Gastroesophageal sphincter (tissue), 4 donors: ENCODE results near the gene MED16. TPM values are rescaled to one million over a fixed set of nuclear protein-coding genes. Genes with fewer than 3 reads are reported as not detected.

Experiments
- ATAC-seq: fragments of 150-250 bp; one replicate; pipeline ENCODE4 v1.9.1; 2016; ENCODE audit warnings: mild to moderate bottlenecking, moderate library complexity
- H3K27ac ChIP-seq, 4 donors: fragments of 200-600 bp; sonication (generic) in 3 of 4; 1 replicate in 3 of 4; 2 replicates in 1 of 4; pipeline ENCODE4 v1.5.1; 2016 to 2019
- H3K27me3 ChIP-seq: fragments of 200-600 bp; sonication (generic); one replicate; pipeline ENCODE4 v1.5.1; 2019
- H3K36me3 ChIP-seq, 2 donors: fragments of 200-600 bp; sonication (generic); one replicate each; pipeline ENCODE4 v1.5.1; 2019; ENCODE audit warnings: control low read depth in 1 of 2
- H3K4me1 ChIP-seq, 3 donors: fragments of 200-600 bp; sonication (generic); 1 replicate in 2 of 3; 2 replicates in 1 of 3; pipeline ENCODE4 v1.5.1; 2016 to 2019; ENCODE audit warnings: control low read depth in 2 of 3
- H3K4me3 ChIP-seq, 2 donors: fragments of 200-600 bp; sonication (generic); one replicate each; pipeline ENCODE4 v1.5.1; 2019; ENCODE audit warnings: mild to moderate bottlenecking in 1 of 2, moderate library complexity in 1 of 2
- H3K9me3 ChIP-seq, 3 donors: fragments of 200-600 bp; sonication (generic); one replicate each; pipeline ENCODE4 v1.5.1; 2017 to 2019; ENCODE audit warnings: control low read depth in 2 of 3
- CTCF ChIP-seq, 4 experiments: fragments of 200-600 bp in 2 of 4; fragments of 450-650 bp in 2 of 4; sonication (generic) in 1 of 4; IDR thresholded peaks; one replicate each; pipeline ENCODE4 v1.5.1; 2017 to 2019; ENCODE audit warnings: antibody characterized with exemption in 4 of 4, mild to moderate bottlenecking in 2 of 4, moderate library complexity in 2 of 4
- EP300 ChIP-seq: sonication (generic); formaldehyde crosslinking; IDR thresholded peaks from one replicate; pipeline ENCODE4 v1.6.1; 2017; ENCODE audit warnings: antibody characterized with exemption, mild to moderate bottlenecking
- POLR2A ChIP-seq, 2 donors: fragments of 450-650 bp; IDR thresholded peaks; one replicate each; pipeline ENCODE4 v1.6.1; 2017; ENCODE audit warnings: antibody characterized with exemption in 2 of 2, mild to moderate bottlenecking in 2 of 2, moderate library complexity in 1 of 2
- POLR2AphosphoS5 ChIP-seq: sonication (generic); formaldehyde crosslinking; IDR thresholded peaks from one replicate; pipeline ENCODE4 v1.6.1; 2017; ENCODE audit warnings: antibody characterized with exemption
- WGBS, 2 donors: methylation state at CpG; one replicate each; pipeline ENCODE4 v1.1.5; 2018; ENCODE audit warnings: low coverage in 1 of 2; 5-methylcytosine and 5-hydroxymethylcytosine counted together
- total RNA-seq, 4 donors: library from RNA; depleted of rRNA; stranded (reverse); fragments of >200 nt; gene quantifications; one replicate each; pipeline ENCODE4 v1.1.0, GENCODE V29; 2016

MED16 gene
- total RNA-seq, 4 donors from 2014 or later = 20.2 to 40.3 (median 28.1) TPM

DNA sequence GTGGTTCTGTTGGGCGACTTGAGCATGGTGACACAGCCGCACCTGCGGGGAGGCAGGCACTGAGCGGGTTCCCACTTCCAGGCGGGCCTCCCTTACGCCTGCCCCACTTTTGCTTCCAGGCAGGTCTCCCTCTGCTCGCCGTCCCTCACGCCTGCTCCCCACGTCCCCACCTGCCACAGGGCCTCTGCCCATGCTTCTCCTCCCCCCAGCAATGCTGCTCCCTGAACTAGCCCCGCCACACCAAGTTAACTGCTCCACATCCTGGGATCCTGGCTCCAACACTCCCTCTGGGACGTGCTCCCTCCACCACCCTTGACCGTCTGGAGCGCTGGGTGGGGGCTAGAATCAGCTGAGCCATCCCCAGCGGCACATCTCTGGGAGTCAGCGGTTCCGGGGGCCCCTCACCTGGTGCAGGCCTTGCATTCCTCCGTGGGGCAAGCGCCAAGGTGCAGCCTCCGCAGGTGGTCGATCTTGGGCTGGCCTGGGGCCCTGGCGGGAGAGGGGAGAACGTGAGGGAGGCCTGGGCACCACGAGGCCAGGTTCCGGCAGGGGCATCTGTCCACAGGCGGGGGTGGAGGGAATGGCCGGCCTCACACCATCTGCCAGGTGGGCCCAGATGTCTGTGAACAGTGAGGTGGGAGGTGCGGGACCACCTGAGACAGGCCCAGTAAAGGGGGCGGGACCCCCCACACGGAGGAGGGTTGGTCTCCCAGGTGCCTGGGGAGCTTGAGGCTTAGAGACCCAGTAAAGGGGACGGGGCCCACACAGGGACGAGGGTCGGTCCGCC is 24.3 kb downstream of the MED16 start:
- Histone ChIP-seq H3K9me3 (no peaks in the 10 kb centered on the region), H3K27ac (peak overlapping the region; percentile 47 to 84 (median 79)), H3K27me3 (no peaks in the 10 kb centered on the region), H3K36me3 (peaks cover 0 to 56% of the 10 kb centered on the region in 2 donors), H3K4me3 (no peak overlapping the region), H3K4me1 (peaks cover 0 to 49% (median 6%) of the 10 kb centered on the region in 3 donors)
- ATAC-seq = peak; percentile 2
- 93 to 97% methylated on average over 11 to 14 of the region's 34 CpGs for WGBS, 2 donors
- TF ChIP-seq CTCF (IDR thresholded peaks at IDR 0.05) = no peak
- no peak for TF ChIP-seq EP300
- no peak for TF ChIP-seq POLR2AphosphoS5
- TF ChIP-seq POLR2A (IDR thresholded peaks at IDR 0.05) = no peak

DNA sequence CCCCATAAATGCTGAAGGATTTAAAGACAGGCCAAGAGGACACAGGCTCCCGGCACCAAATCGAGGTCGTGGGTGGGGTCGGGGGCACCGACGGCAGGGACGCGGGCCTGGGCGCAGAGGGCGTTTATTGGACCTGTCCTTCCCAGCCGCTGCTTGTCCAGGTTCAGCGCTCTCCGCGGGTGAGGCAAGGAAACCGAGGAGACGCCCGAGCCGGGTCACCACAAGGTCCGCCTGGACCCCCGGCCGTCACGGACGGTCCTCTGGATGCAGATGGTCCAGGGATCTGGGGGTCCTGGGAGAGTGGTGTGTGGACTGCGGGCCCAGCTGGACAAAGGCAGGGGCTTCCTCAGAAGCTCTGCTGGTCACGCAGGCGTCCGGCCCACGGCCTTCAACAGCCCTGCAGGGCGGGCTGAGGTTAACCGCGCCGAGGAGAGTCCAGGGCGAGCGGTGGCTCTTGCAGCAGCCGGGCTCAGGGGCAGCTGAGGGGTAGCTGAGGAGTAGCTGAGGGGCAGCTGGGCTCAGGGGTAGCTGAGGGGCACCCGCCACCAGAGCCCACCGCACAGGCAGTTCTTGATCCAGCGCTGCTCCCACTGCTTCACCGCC is 25.0 kb downstream of the MED16 start:
- H3K4me3 ChIP-seq = no peak overlapping the region
- WGBS, 2 donors = 100% methylated on average over 1 of the region's 39 CpGs; no CpG with 5 or more reads in 1 of the 2 donors
- ATAC-seq = no peak
- peaks cover 4% of the 10 kb centered on the region for H3K27me3 ChIP-seq
- TF ChIP-seq POLR2AphosphoS5 (no peak), POLR2A (IDR thresholded peaks at IDR 0.05) (peak in 1 of 2 donors; percentile 3)
- H3K4me1 ChIP-seq = peaks cover 0 to 55% (median 6%) of the 10 kb centered on the region in 3 donors
- no peaks in the 10 kb centered on the region for H3K9me3 ChIP-seq
- peaks cover 0 to 49% of the 10 kb centered on the region in 2 donors for H3K36me3 ChIP-seq
- peak overlapping the region in 2 of 4 donors; percentile 80 to 84 for H3K27ac ChIP-seq

DNA sequence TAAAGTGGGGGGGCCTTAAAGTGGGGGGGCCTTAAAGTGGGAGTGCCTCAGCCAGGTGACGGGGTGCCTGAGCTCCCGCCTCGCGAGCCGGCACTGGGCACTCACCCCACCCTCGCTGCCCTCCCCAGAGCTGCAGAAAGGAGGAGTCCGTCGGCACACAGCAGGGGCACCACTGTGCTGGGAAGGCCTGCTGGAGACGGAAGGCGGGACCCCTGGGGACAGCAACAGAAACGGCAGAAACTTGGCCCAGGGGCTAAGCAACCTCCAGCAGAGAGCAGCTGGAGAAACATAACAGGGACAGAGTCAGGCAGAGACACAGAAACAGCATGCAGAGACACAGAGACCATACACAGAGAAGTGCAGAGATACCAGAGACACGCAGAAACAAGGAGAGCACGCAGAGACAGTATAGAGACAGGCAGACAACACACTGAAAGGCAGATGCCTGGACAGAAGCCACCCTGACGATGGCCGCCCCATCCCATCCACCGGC is 25.6 kb downstream of the MED16 start:
- no peak for ATAC-seq
- peaks cover 0 to 58% (median 6%) of the 10 kb centered on the region in 3 donors for H3K4me1 ChIP-seq

GRCh38 chr19:866769-867300 is 26.2 kb downstream of the MED16 start:
- WGBS, 2 donors = no CpG with 5 or more reads among the region's 38 CpGs
- H3K4me1 ChIP-seq = peaks cover 0 to 58% (median 2%) of the 10 kb centered on the region in 3 donors
- H3K36me3 ChIP-seq = peaks cover 0 to 41% of the 10 kb centered on the region in 2 donors
- TF ChIP-seq POLR2A (IDR thresholded peaks at IDR 0.05) (no peak), POLR2AphosphoS5 (no peak)
- no peak overlapping the region for H3K27ac ChIP-seq
- no peak overlapping the region for H3K4me3 ChIP-seq
- no peaks in the 10 kb centered on the region for H3K9me3 ChIP-seq
- no peak for ATAC-seq
- H3K27me3 ChIP-seq = peaks cover 15% of the 10 kb centered on the region

More for the DNA sequence above, 25.6 kb downstream of the MED16 start:
- 57% methylated on average over 3 of the region's 16 CpGs; no CpG with 5 or more reads in 1 of the 2 donors for WGBS, 2 donors
- Histone ChIP-seq H3K9me3 (no peaks in the 10 kb centered on the region), H3K27me3 (peaks cover 10% of the 10 kb centered on the region), H3K4me3 (no peak overlapping the region), H3K27ac (no peak overlapping the region), H3K36me3 (peaks cover 0 to 46% of the 10 kb centered on the region in 2 donors)
- TF ChIP-seq POLR2A (IDR thresholded peaks at IDR 0.05) = no peak
- TF ChIP-seq POLR2AphosphoS5 = no peak
- no peak for TF ChIP-seq EP300
- TF ChIP-seq CTCF (IDR thresholded peaks at IDR 0.05) = no peak

- ATAC-seq = no peak
- Histone ChIP-seq H3K4me1 (peaks cover 0 to 59% (median 7%) of the 10 kb centered on the region in 3 donors), H3K36me3 (peaks cover 0 to 11% of the 10 kb centered on the region in 2 donors), H3K27ac (peak overlapping the region in 1 of 4 donors; percentile 0), H3K9me3 (no peaks in the 10 kb centered on the region), H3K4me3 (peak overlapping the region in 1 of 2 donors; percentile 51), H3K27me3 (peaks cover 51% of the 10 kb centered on the region)
- TF ChIP-seq POLR2A (IDR thresholded peaks at IDR 0.05) (no peak), CTCF (IDR thresholded peaks at IDR 0.05) (no peak), POLR2AphosphoS5 (no peak), EP300 (no peak)
- 77% methylated on average over 5 of the region's 7 CpGs; no CpG with 5 or more reads in 1 of the 2 donors for WGBS, 2 donors
Observed at GRCh38 chr19:863315-863620, 29.7 kb downstream of the MED16 start.
